GM23248 (cell line): ENCODE results near the gene CSPG4. TPM values are rescaled to one million over a fixed set of nuclear protein-coding genes. Genes with fewer than 3 reads are reported as not detected.

Experiments used
- DNase-seq: peaks from one replicate; pipeline ENCODE4 v3.0.0-alpha.2; 2015
- H2AFZ ChIP-seq: fragments of 200-600 bp; sonication (generic); 2 replicates; pipeline ENCODE4 v1.6.1; 2016; ENCODE audit warnings: antibody characterized with exemption
- H3F3A ChIP-seq: fragments of 200-600 bp; sonication (generic); 2 replicates; pipeline ENCODE4 v1.6.1; 2016; ENCODE audit warnings: mild to moderate bottlenecking, antibody characterized with exemption, mixed run types; ENCODE audit not compliant: insufficient read depth
- H3K27ac ChIP-seq: fragments of 200-600 bp; sonication (generic); 2 replicates; pipeline ENCODE4 v1.5.1; 2016; ENCODE audit warnings: mild to moderate bottlenecking
- H3K27me3 ChIP-seq: fragments of 200-600 bp; sonication (generic); replicated peaks from 2 replicates; pipeline ENCODE4 v1.6.1; 2016; ENCODE audit warnings: mild to moderate bottlenecking; ENCODE audit not compliant: insufficient read depth
- H3K36me3 ChIP-seq: fragments of 200-600 bp; sonication (generic); 2 replicates; pipeline ENCODE4 v1.6.1; 2016; ENCODE audit warnings: low read depth, mild to moderate bottlenecking
- H3K4me1 ChIP-seq: fragments of 200-600 bp; sonication (generic); 2 replicates; pipeline ENCODE4 v1.6.1; 2016; ENCODE audit warnings: mild to moderate bottlenecking; ENCODE audit not compliant: insufficient read depth
- H3K4me2 ChIP-seq: fragments of 200-600 bp; sonication (generic); one replicate; pipeline ENCODE4 v1.6.1; 2016; ENCODE audit warnings: mild to moderate bottlenecking; ENCODE audit not compliant: unreplicated experiment
- H3K4me3 ChIP-seq: fragments of 200-600 bp; sonication (generic); 2 replicates; pipeline ENCODE4 v1.5.1; 2016; ENCODE audit warnings: mild to moderate bottlenecking
- H3K79me2 ChIP-seq: fragments of 200-600 bp; sonication (generic); 2 replicates; pipeline ENCODE4 v1.6.1; 2016; ENCODE audit warnings: mild to moderate bottlenecking; ENCODE audit not compliant: insufficient read depth
- H3K9ac ChIP-seq: fragments of 200-600 bp; sonication (generic); 2 replicates; pipeline ENCODE4 v1.6.1; 2016; ENCODE audit warnings: mild to moderate bottlenecking
- H3K9me2 ChIP-seq: fragments of 200-600 bp; sonication (generic); 2 replicates; pipeline ENCODE4 v1.6.1; 2016; ENCODE audit warnings: mixed run types, mild to moderate bottlenecking, moderate library complexity; ENCODE audit not compliant: insufficient read depth
- H3K9me3 ChIP-seq: fragments of 200-600 bp; sonication (generic); one replicate; pipeline ENCODE4 v1.6.1; 2017; ENCODE audit warnings: low read depth
- H4K20me1 ChIP-seq: fragments of 200-600 bp; sonication (generic); 2 replicates; pipeline ENCODE4 v1.6.0; 2016; ENCODE audit not compliant: insufficient read depth
- EZH2 ChIP-seq: fragments of 200-600 bp; sonication (generic); IDR thresholded peaks from 2 replicates; pipeline ENCODE4 v1.6.1; 2018; ENCODE audit warnings: antibody characterized with exemption, mild to moderate bottlenecking; ENCODE audit not compliant: insufficient read depth, poor library complexity, severe bottlenecking
- EZH2phosphoT487 ChIP-seq: fragments of 200-600 bp; sonication (generic); IDR thresholded peaks from 2 replicates; pipeline ENCODE4 v1.6.1; 2018; ENCODE audit warnings: antibody characterized with exemption, moderate library complexity, mild to moderate bottlenecking, low read depth; ENCODE audit not compliant: insufficient read depth
- WGBS, 2 experiments: methylation state at CpG; one replicate each; pipeline ENCODE4 v1.1.6; 2015 to 2017; ENCODE audit warnings: low lambda C conversion rate in 2 of 2, low coverage in 1 of 2; ENCODE audit errors: missing lambda C conversion rate in 2 of 2; 5-methylcytosine and 5-hydroxymethylcytosine counted together
- in situ Hi-C: fragments of 300-500 bp; cut with MboI; formaldehyde crosslinking; loops from 2 replicates; pipeline ENCODE4 v1.15.0; 2020
- polyA plus RNA-seq: library from polyadenylated mRNA; unstranded; fragments of >200 nt; fragmentation: Nextera tagmentation; extraction: Ambion mirVana; gene quantifications from 2 replicates; pipeline ENCODE4 v1.2.1, GENCODE V29; 2016
- total RNA-seq: library from RNA; depleted of rRNA; stranded (reverse); fragments of >200 nt; shearing (Covaris generic); gene quantifications from 2 replicates; pipeline ENCODE4 v1.2.3, GENCODE V29; 2014

The CSPG4 gene
- total and polyA plus RNA-seq, 2 experiments from 2014 or later: 5.3 to 25.8 TPM

DNA sequence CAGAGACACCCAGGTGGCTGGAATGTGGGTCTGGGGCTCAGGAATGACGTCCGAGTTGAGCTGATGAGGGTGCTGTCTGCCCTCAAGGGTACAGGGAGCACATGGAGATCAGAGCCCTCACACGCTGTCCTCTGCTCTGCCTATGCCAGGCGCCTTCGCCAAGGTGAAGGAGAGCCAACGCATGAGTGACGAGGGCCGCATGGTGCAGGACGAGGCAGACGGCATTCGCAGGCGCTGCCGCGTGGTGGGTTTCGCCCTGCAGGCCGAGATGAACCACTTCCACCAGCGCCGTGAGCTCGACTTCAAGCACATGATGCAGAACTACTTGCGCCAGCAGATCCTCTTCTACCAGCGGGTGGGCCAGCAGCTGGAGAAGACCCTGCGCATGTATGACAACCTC, 55.8 kb downstream of the CSPG4 start:
- DNase-seq: no peak
- Histone ChIP-seq H3K9me2 (no peaks in the 10 kb centered on the region), H4K20me1 (no peaks in the 10 kb centered on the region; the same call in 1 of the 2 replicates), H3K4me2 (no peak overlapping the region), H3K27me3 (no peaks in the 10 kb centered on the region), H3K36me3 (no peaks in the 10 kb centered on the region), H3K9me3 (no peaks in the 10 kb centered on the region), H3K27ac (no peak overlapping the region), H3K4me1 (peaks cover 44% of the 10 kb centered on the region), H2AFZ (no peak overlapping the region), H3F3A (peaks cover 34% of the 10 kb centered on the region), H3K79me2 (peaks cover 73% of the 10 kb centered on the region), H3K4me3 (no peak overlapping the region), H3K9ac (no peak overlapping the region)
- TF ChIP-seq EZH2phosphoT487: no peak
- TF ChIP-seq EZH2: no peak
- 91 to 94% methylated on average over 21 to 22 of the region's 22 CpGs for WGBS, 2 experiments
- in situ Hi-C loops: no loop called here

DNA sequence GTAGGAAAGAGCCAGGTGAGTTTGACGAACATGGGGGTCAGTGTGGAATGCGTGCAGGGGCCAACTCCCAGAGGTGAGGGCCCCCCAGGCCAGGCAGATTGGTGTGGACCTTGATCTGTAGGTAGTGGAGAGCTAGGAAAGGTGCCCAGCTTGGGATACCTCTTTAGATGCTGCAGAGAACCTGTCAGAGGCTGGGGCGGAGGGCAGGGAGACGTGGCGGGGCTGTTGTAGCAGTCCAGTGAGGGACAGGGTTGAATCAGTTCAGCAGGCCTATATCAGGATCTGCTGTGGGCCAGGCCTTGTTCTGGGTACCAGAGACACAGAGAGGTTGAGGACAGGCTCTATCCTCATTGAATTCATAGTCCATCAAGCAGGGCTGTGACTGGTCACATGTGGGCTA, 56.3 kb downstream of the CSPG4 start:
- Histone ChIP-seq H3F3A (peaks cover 29% of the 10 kb centered on the region; the same call in 1 of the 2 replicates), H2AFZ (no peak overlapping the region), H3K79me2 (peaks cover 78% of the 10 kb centered on the region), H4K20me1 (no peaks in the 10 kb centered on the region; the same call in 1 of the 2 replicates), H3K4me3 (no peak overlapping the region), H3K27me3 (no peaks in the 10 kb centered on the region), H3K27ac (no peak overlapping the region), H3K36me3 (no peaks in the 10 kb centered on the region), H3K9me2 (no peaks in the 10 kb centered on the region), H3K4me1 (peaks cover 44% of the 10 kb centered on the region), H3K9ac (no peak overlapping the region), H3K4me2 (no peak overlapping the region), H3K9me3 (no peaks in the 10 kb centered on the region)
- 95 to 96% methylated on average over 5 of the region's 5 CpGs for WGBS, 2 experiments
- no peak for DNase-seq
- TF ChIP-seq EZH2phosphoT487 (no peak), EZH2 (no peak)
- in situ Hi-C loops: no loop called here

DNA sequence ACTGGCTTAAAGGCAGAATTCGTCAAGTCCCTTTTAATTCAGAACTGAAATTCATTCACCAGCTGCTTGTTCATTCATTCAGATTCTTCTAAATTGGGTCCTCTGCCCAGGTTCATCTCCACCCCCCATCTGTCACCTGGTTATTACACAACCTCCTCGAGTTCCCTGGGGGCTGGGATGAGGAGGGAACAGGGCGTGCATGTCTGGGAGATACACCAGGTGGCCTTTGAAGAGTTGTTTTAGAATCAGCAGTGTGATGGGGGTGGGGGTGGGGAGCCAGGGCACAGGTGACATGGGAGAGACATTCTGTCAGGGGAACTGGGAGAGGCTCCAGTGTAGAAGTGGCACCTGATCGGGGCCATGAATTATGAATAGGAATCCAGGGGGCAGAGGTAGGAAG, 56.7 kb downstream of the CSPG4 start:
- 0 out of 2 replicates have a peak, but pooled peaks cover 29% of the 10 kb centered on the region for H3F3A ChIP-seq
- peaks cover 82% of the 10 kb centered on the region for H3K79me2 ChIP-seq
- no peak overlapping the region for H3K9ac ChIP-seq
- WGBS, 2 experiments: 58 to 65% methylated on average over 4 of the region's 4 CpGs
- no peak for DNase-seq
- no peak overlapping the region for H2AFZ ChIP-seq
- H4K20me1 ChIP-seq: no peaks in the 10 kb centered on the region; the same call in 1 of the 2 replicates
- H3K36me3 ChIP-seq: no peaks in the 10 kb centered on the region
- H3K9me2 ChIP-seq: no peaks in the 10 kb centered on the region
- H3K4me1 ChIP-seq: peaks cover 47% of the 10 kb centered on the region
- no peak overlapping the region for H3K4me3 ChIP-seq
- TF ChIP-seq EZH2phosphoT487: no peak
- no peak for TF ChIP-seq EZH2
- no peaks in the 10 kb centered on the region for H3K9me3 ChIP-seq
- H3K4me2 ChIP-seq: no peak overlapping the region
- H3K27ac ChIP-seq: no peak overlapping the region
- no peaks in the 10 kb centered on the region for H3K27me3 ChIP-seq
- in situ Hi-C loops: no loop called here

DNA sequence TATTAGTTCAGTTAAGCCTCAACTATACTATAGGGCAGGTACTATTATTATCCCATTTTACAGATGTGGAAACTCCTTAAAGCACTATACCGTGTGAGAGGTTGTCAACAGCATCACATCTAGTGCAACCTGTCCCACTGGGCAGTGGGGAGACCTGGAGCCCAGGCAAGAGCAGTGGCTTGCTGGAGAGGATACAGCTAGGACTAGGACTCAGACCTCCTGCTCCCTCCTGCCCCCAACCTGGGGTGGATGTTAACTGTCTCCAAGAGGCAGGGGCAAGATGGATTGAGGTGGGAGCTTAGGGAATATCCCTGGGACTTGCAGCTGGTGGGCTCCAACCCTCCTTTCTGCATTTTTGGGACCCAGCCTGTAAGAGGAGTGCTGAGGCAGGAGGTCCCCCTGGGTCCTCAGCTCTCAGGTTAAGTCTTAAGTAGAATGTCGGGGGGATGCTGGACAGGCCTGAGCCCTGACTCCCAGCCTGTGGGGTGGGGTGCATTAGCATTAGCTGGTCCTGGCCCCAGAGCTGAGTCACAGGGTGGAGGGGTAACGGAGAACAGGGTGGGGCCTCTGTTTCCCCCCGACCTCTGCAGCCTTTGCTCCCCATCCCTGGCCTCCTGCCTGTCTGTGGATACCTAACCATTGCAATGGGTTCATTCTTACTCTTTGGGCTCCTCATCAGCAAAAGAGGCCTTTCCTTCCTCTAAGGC, 58.3 kb downstream of the CSPG4 start:
- H3K9me2 ChIP-seq: no peaks in the 10 kb centered on the region
- no peaks in the 10 kb centered on the region for H3K27me3 ChIP-seq
- H4K20me1 ChIP-seq: no peaks in the 10 kb centered on the region; the same call in 1 of the 2 replicates
- H3K27ac ChIP-seq: no peak overlapping the region
- whole genome bisulfite sequencing, 2 experiments: 30 to 36% methylated on average over 4 of the region's 4 CpGs
- H3F3A ChIP-seq: 0 out of 2 replicates have a peak, but pooled peaks cover 15% of the 10 kb centered on the region
- peaks cover 97% of the 10 kb centered on the region for H3K79me2 ChIP-seq
- H3K4me1 ChIP-seq: peaks cover 46% of the 10 kb centered on the region
- H3K4me3 ChIP-seq: no peak overlapping the region
- no peak for DNase-seq
- H3K4me2 ChIP-seq: no peak overlapping the region
- no peak overlapping the region for H3K9ac ChIP-seq
- no peaks in the 10 kb centered on the region for H3K9me3 ChIP-seq
- H3K36me3 ChIP-seq: no peaks in the 10 kb centered on the region
- TF ChIP-seq EZH2phosphoT487: no peak
- no peak for TF ChIP-seq EZH2
- in situ Hi-C loops: no loop called here
- no peak overlapping the region for H2AFZ ChIP-seq
